Neural crest cell (in vitro differentiated cells): ENCODE data around the gene EIF3I. TPM values are rescaled to one million over a fixed set of nuclear protein-coding genes. Genes with fewer than 3 reads are reported as not detected.
A peak's percentile ranks its signal among the peaks of the same experiment; 100 is the strongest.

Source experiments
- DNase-seq: peaks from one replicate; pipeline ENCODE4 v3.0.0; 2021; ENCODE audit warnings: low read depth, mixed read lengths, low spot score
- H3K27ac Mint-ChIP-seq: one replicate; pipeline ENCODE4 v1.8.0; 2021; ENCODE audit warnings: mild to moderate bottlenecking, mixed read lengths; ENCODE audit not compliant: unreplicated experiment
- H3K27me3 Mint-ChIP-seq: 2 replicates; pipeline ENCODE4 v1.8.0; 2021; ENCODE audit warnings: low read depth, mild to moderate bottlenecking, mixed read lengths
- H3K36me3 Mint-ChIP-seq: 2 replicates; pipeline ENCODE4 v1.8.0; 2021; ENCODE audit warnings: low read depth, mild to moderate bottlenecking, mixed read lengths
- H3K4me1 Mint-ChIP-seq: 2 replicates; pipeline ENCODE4 v1.8.0; 2021; ENCODE audit warnings: mixed read lengths
- H3K4me3 Mint-ChIP-seq: one replicate; pipeline ENCODE4 v1.8.0; 2021; ENCODE audit warnings: mild to moderate bottlenecking, mixed read lengths
- H3K9me3 Mint-ChIP-seq: 2 replicates; pipeline ENCODE4 v1.8.0; 2021; ENCODE audit warnings: mixed read lengths
- CTCF ChIP-seq: fragments of 200-600 bp; sonication (generic); conservative IDR thresholded peaks from 2 replicates; pipeline ENCODE4 v1.5.0; 2021; ENCODE audit warnings: antibody characterized with exemption, mild to moderate bottlenecking
- total RNA-seq: library from RNA; stranded (reverse); gene quantifications from 2 replicates; pipeline ENCODE4 v1.2.1, GENCODE V29; 2021

Gene EIF3I
- total RNA-seq, 1 donor from 2014 or later: 190 TPM

GRCh38 chr1:32195531-32195930 is 26.7 kb upstream of the EIF3I start:
- TF ChIP-seq CTCF: no peak
- H3K4me1 Mint-ChIP-seq: peaks cover 28% of the 10 kb centered on the region
- H3K27ac Mint-ChIP-seq: no peak overlapping the region
- no peaks in the 10 kb centered on the region for H3K9me3 Mint-ChIP-seq
- peaks cover 29% of the 10 kb centered on the region for H3K36me3 Mint-ChIP-seq
- no peaks in the 10 kb centered on the region for H3K27me3 Mint-ChIP-seq
- no peak overlapping the region for H3K4me3 Mint-ChIP-seq
- no peak for DNase-seq

GRCh38 chr1:32195972-32196823 is 26.0 kb upstream of the EIF3I start:
- Mint-ChIP-seq H3K36me3 (peaks cover 27% of the 10 kb centered on the region), H3K9me3 (no peaks in the 10 kb centered on the region), H3K27ac (no peak overlapping the region)

GRCh38 chr1:32197074-32197473 is 25.1 kb upstream of the EIF3I start:
- peaks cover 37% of the 10 kb centered on the region for H3K4me1 Mint-ChIP-seq
- H3K4me3 Mint-ChIP-seq: peak overlapping the region; percentile 57
- peaks cover 3% of the 10 kb centered on the region for H3K27me3 Mint-ChIP-seq
- H3K9me3 Mint-ChIP-seq: no peaks in the 10 kb centered on the region
- DNase-seq: no peak
- H3K36me3 Mint-ChIP-seq: peaks cover 21% of the 10 kb centered on the region
- TF ChIP-seq CTCF: no peak
- H3K27ac Mint-ChIP-seq: no peak overlapping the region

More at GRCh38 chr1:32195972-32196823, 26.0 kb upstream of the EIF3I start:
- H3K4me3 Mint-ChIP-seq: no peak overlapping the region
- H3K27me3 Mint-ChIP-seq: no peaks in the 10 kb centered on the region
- DNase-seq: no peak
- no peak for TF ChIP-seq CTCF
- H3K4me1 Mint-ChIP-seq: peaks cover 28% of the 10 kb centered on the region

GRCh38 chr1:32197837-32198236 is 24.4 kb upstream of the EIF3I start:
- Mint-ChIP-seq H3K9me3 (no peaks in the 10 kb centered on the region), H3K4me1 (peaks cover 43% of the 10 kb centered on the region), H3K36me3 (peaks cover 18% of the 10 kb centered on the region), H3K27me3 (peaks cover 3% of the 10 kb centered on the region), H3K4me3 (peak overlapping the region; percentile 57), H3K27ac (no peak overlapping the region)
- no peak for DNase-seq
- no peak for TF ChIP-seq CTCF

- H3K9me3 Mint-ChIP-seq: no peaks in the 10 kb centered on the region
- peaks cover 43% of the 10 kb centered on the region for H3K4me1 Mint-ChIP-seq
- DNase-seq: no peak
- H3K27me3 Mint-ChIP-seq: peaks cover 3% of the 10 kb centered on the region
- peak overlapping the region; percentile 50 for H3K4me3 Mint-ChIP-seq
- H3K27ac Mint-ChIP-seq: no peak overlapping the region
- no peak for TF ChIP-seq CTCF
- H3K36me3 Mint-ChIP-seq: peaks cover 13% of the 10 kb centered on the region
Measured at GRCh38 chr1:32198237-32199042, 23.8 kb upstream of the EIF3I start.
